ENCODE results near the gene DSCAML1. TPM values are rescaled to one million over a fixed set of nuclear protein-coding genes. Genes with fewer than 3 reads are reported as not detected.

Gene DSCAML1
- total and polyA plus RNA-seq, 8 donors: 0.08 to 2.9 (median 0.45) TPM

DNA sequence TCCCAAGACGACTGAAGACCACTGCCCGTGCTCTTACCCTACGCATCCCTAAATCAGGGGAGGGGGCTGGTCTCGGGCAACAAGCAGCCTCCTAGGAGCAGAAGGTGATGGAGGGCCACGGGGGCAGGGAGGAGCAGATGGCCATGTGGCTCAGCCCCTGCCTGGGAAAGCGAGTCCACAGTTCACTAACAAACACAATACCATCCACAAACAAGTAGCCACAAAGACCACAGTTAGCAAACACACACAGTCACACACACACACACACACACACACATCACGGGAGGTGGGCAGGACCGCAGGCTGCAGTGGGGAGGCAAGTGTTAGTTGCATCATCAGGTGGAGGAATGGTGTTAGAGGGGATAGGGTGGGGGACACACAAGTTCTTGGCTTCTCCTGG is 40.8 kb upstream of the DSCAML1 start:
- Histone ChIP-seq H3K4me3 (no peak overlapping the region), H3K27me3 (no peaks in the 10 kb centered on the region), H3K9me3 (no peaks in the 10 kb centered on the region), H3K36me3 (peaks cover 0 to 62% (median 12%) of the 10 kb centered on the region in 4 donors), H3K27ac (no peak overlapping the region), H3K4me1 (peaks cover 8 to 16% (median 12%) of the 10 kb centered on the region in 4 donors)
- intact Hi-C loops (cut with DNase I; ENCODE audit: low total_unique reads): no loop called here
- TF ChIP-seq POLR2AphosphoS5 (IDR thresholded peaks at IDR 0.05) (no peak), POLR2A (IDR thresholded peaks at IDR 0.05) (no peak), EP300 (IDR thresholded peaks at IDR 0.05) (no peak)
- TF ChIP-seq, protein P1, sequence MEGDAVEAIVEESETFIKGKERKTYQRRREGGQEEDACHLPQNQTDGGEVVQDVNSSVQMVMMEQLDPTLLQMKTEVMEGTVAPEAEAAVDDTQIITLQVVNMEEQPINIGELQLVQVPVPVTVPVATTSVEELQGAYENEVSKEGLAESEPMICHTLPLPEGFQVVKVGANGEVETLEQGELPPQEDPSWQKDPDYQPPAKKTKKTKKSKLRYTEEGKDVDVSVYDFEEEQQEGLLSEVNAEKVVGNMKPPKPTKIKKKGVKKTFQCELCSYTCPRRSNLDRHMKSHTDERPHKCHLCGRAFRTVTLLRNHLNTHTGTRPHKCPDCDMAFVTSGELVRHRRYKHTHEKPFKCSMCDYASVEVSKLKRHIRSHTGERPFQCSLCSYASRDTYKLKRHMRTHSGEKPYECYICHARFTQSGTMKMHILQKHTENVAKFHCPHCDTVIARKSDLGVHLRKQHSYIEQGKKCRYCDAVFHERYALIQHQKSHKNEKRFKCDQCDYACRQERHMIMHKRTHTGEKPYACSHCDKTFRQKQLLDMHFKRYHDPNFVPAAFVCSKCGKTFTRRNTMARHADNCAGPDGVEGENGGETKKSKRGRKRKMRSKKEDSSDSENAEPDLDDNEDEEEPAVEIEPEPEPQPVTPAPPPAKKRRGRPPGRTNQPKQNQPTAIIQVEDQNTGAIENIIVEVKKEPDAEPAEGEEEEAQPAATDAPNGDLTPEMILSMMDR (IDR thresholded peaks at IDR 0.05): no peak
- peak in 1 of 2 donors; percentile 26 for DNase-seq
- WGBS, 5 donors: 57 to 69% (median 64%) methylated on average over 7 to 8 of the region's 8 CpGs

DNA sequence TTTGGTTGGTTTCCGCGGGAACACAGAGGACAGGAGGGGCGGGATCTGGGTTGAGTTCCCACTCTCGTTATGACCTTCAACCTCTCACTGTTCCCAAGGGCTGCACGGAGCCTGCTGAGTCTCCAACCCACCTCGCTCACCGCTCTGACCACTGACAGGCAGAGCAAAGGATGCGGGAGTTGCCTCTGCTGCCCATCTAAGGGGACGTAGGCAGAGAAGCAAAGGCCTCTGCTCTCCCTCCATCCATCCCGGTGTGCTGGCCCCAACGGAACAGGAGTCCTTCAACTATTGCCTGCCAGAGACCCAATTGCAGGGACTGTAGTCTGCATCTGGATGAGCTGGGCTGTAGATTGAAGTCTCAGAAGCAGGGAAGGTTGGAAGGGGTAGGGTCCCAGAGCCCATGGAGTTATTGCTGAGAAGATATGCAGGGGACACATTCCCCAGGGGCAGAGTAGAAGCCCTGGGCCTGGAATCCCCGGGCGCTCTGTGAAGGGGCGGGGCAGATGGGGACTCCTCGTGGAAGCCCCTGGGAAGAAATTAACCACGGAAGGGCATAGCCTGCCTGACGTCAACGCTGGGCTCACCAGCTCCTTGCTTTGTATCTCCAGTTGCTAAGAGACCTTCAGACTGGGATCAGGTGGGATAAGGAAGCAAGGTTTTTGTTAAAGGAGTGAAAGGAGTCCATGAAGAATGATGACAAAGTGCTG is 40.2 kb upstream of the DSCAML1 start:
- intact Hi-C loops (cut with DNase I; ENCODE audit: low total_unique reads): no loop called here
- WGBS, 5 donors: 68 to 76% (median 70%) methylated on average over 18 of the region's 18 CpGs
- Histone ChIP-seq H3K27ac (no peak overlapping the region), H3K27me3 (no peaks in the 10 kb centered on the region), H3K4me1 (peaks cover 8 to 20% (median 10%) of the 10 kb centered on the region in 4 donors), H3K36me3 (peaks cover 0 to 62% (median 12%) of the 10 kb centered on the region in 4 donors), H3K4me3 (no peak overlapping the region), H3K9me3 (no peaks in the 10 kb centered on the region)
- TF ChIP-seq, protein P1 (IDR thresholded peaks at IDR 0.05): no peak
- no peak for TF ChIP-seq EP300 (IDR thresholded peaks at IDR 0.05)
- no peak for TF ChIP-seq POLR2A (IDR thresholded peaks at IDR 0.05)
- TF ChIP-seq POLR2AphosphoS5 (IDR thresholded peaks at IDR 0.05): no peak
- DNase-seq: peak; percentile 20 to 80

DNA sequence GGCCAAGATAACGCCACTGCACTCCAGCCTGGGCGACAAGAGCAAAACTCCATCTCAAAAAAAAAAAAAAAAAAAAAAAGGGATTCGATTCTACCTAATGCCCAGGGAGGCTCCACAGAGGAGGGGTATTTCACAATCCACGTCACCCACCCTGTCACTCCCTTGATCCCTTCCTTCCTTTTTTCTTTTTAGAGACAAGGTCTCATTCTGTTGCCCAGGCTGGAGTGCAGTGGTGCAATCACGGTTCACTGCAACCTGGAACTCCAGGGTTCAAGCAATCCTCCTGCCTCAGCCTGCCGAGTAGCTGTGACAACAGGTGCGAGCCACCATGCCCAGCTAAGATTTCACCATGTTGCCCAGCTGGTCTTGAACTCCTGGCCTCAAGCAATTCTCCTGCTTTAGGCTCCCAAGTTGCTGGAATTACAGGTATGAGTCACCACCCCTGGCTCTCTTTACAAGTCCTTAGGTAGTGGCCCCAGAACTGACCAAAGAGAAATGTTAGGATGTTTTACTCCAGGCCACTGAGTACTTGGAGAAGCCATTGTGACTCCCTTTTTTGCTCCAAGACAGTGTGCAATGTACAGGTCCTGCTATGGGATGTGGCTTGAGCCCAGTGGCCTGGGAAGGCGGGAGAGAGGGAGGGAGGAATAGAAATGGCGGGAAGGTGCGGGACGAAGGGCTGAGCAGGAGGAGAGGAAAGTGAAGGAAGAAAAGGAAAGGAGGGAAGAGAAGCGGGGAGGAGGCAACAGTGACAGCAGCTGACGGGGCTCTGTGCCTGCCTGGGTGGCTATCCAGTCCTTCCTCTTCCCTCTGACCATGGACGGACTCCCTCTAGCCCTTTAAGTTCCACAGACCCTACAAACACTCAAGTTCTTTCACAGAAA is 39.3 kb upstream of the DSCAML1 start:
- no peaks in the 10 kb centered on the region for H3K27me3 ChIP-seq
- TF ChIP-seq, protein P1 (IDR thresholded peaks at IDR 0.05): no peak
- no peak for TF ChIP-seq EP300 (IDR thresholded peaks at IDR 0.05)
- no peak for TF ChIP-seq POLR2AphosphoS5 (IDR thresholded peaks at IDR 0.05)
- TF ChIP-seq POLR2A (IDR thresholded peaks at IDR 0.05): no peak
- no peak overlapping the region for H3K4me3 ChIP-seq
- H3K27ac ChIP-seq: no peak overlapping the region
- intact Hi-C loops (cut with DNase I; ENCODE audit: low total_unique reads): no loop called here
- peaks cover 0 to 55% (median 12%) of the 10 kb centered on the region in 4 donors for H3K36me3 ChIP-seq
- 83 to 92% (median 90%) methylated on average over 13 to 14 of the region's 14 CpGs for WGBS, 5 donors
- DNase-seq: peak; percentile 3 to 22
- H3K9me3 ChIP-seq: no peaks in the 10 kb centered on the region
- H3K4me1 ChIP-seq: peaks cover 8 to 20% (median 9%) of the 10 kb centered on the region in 4 donors

DNA sequence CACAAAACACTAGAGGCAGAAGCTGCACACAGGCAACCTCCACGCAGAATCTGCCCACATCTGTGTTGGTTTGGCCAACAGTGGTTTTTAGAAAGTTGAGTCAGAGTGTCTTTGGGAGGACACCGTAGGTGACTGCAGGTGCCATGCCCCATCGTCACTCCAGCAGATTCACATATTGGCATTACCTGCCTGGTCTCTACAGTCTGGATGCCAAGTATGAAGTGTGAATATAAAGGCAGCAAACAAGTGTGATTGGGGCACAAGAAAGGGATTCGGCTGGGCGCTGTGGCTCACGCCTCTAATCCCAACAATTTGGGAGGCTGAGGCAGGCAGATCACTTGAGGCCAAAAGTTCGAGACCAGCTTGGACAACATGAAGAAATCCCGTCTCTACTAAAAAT is 38.6 kb upstream of the DSCAML1 start:
- Histone ChIP-seq H3K36me3 (peaks cover 0 to 48% (median 12%) of the 10 kb centered on the region in 4 donors), H3K4me3 (no peak overlapping the region), H3K9me3 (no peaks in the 10 kb centered on the region), H3K27me3 (no peaks in the 10 kb centered on the region), H3K4me1 (peaks cover 10 to 24% (median 14%) of the 10 kb centered on the region in 4 donors), H3K27ac (no peak overlapping the region)
- TF ChIP-seq, protein P1 (IDR thresholded peaks at IDR 0.05): no peak
- no peak for TF ChIP-seq EP300 (IDR thresholded peaks at IDR 0.05)
- TF ChIP-seq POLR2A (IDR thresholded peaks at IDR 0.05): no peak
- no peak for TF ChIP-seq POLR2AphosphoS5 (IDR thresholded peaks at IDR 0.05)
- 92 to 96% (median 95%) methylated on average over 8 of the region's 8 CpGs for WGBS, 5 donors
- peak in 1 of 2 donors; percentile 4 for DNase-seq
- intact Hi-C loops (cut with DNase I; ENCODE audit: low total_unique reads): no loop called here
